Mesenchymal stem cell (in vitro differentiated cells and primary cell): ENCODE results near the gene MPPED2.

Experiments used
- DNase-seq: peaks from one replicate; pipeline ENCODE4 v3.0.0-alpha.2; 2013
- H2AFZ ChIP-seq: one replicate; pipeline ENCODE4 v1.6.1; 2013; ENCODE audit warnings: low read depth, mild to moderate bottlenecking, control low read depth, inconsistent platforms, low read length, moderate library complexity
- H2AK5ac ChIP-seq: 2 replicates; pipeline ENCODE4 v1.6.1; 2013; ENCODE audit warnings: low read length, moderate library complexity, mild to moderate bottlenecking, inconsistent platforms; ENCODE audit not compliant: severe bottlenecking
- H2BK120ac ChIP-seq: one replicate; pipeline ENCODE4 v1.6.1; 2013; ENCODE audit warnings: low read depth, mild to moderate bottlenecking, inconsistent platforms, low read length, moderate library complexity
- H2BK12ac ChIP-seq, 2 experiments: one replicate each; pipeline ENCODE4 v1.6.1; 2013; ENCODE audit warnings: inconsistent platforms in 2 of 2, low read length in 2 of 2, mild to moderate bottlenecking in 2 of 2, moderate library complexity in 2 of 2, control low read depth in 1 of 2
- H2BK15ac ChIP-seq: one replicate; pipeline ENCODE4 v1.6.1; 2013; ENCODE audit warnings: mild to moderate bottlenecking, low read depth, inconsistent platforms; ENCODE audit not compliant: poor library complexity, severe bottlenecking
- H2BK5ac ChIP-seq: 2 replicates; pipeline ENCODE4 v1.6.1; 2013; ENCODE audit warnings: low read depth, mild to moderate bottlenecking, low read length, control low read depth, inconsistent platforms; ENCODE audit not compliant: poor library complexity, severe bottlenecking
- H3K14ac ChIP-seq, 2 experiments: one replicate each; pipeline ENCODE4 v1.6.1; 2013; ENCODE audit warnings: inconsistent platforms in 2 of 2, low read length in 2 of 2, control low read depth in 1 of 2, mild to moderate bottlenecking in 1 of 2, moderate library complexity in 1 of 2
- H3K18ac ChIP-seq, 2 experiments: one replicate each; pipeline ENCODE4 v1.6.1; 2013; ENCODE audit warnings: inconsistent platforms in 2 of 2, low read length in 2 of 2, control low read depth in 1 of 2, low read depth in 1 of 2, mild to moderate bottlenecking in 1 of 2
- H3K23ac ChIP-seq, 2 experiments: one replicate each; pipeline ENCODE4 v1.6.1; 2013; ENCODE audit warnings: inconsistent platforms in 2 of 2, low read length in 2 of 2, mild to moderate bottlenecking in 2 of 2, moderate library complexity in 2 of 2, control low read depth in 1 of 2
- H3K27ac ChIP-seq: 2 replicates; pipeline ENCODE4 v1.5.1; 2013; ENCODE audit warnings: mild to moderate bottlenecking, moderate library complexity, low read length, control low read depth, inconsistent platforms; ENCODE audit not compliant: poor library complexity, severe bottlenecking
- H3K27me3 ChIP-seq, 2 experiments: 2 replicates each; pipeline versions ENCODE4 v1.6.1 to v1.7.0; 2013; ENCODE audit warnings: low read length in 2 of 2, mild to moderate bottlenecking in 2 of 2, moderate library complexity in 2 of 2, control low read depth in 1 of 2, inconsistent platforms in 1 of 2; ENCODE audit not compliant: control insufficient read depth in 1 of 2, insufficient read depth in 1 of 2
- H3K36me3 ChIP-seq, 2 experiments: 2 replicates each; pipeline versions ENCODE4 v1.6.1 to v1.7.0; 2013; ENCODE audit warnings: low read length in 2 of 2, control low read depth in 1 of 2, inconsistent platforms in 1 of 2, low read depth in 1 of 2, mild to moderate bottlenecking in 1 of 2; ENCODE audit not compliant: insufficient read depth in 2 of 2, control insufficient read depth in 1 of 2
- H3K4ac ChIP-seq, 2 experiments: one replicate each; pipeline ENCODE4 v1.6.1; 2013; ENCODE audit warnings: inconsistent platforms in 2 of 2, low read length in 2 of 2, mild to moderate bottlenecking in 2 of 2, moderate library complexity in 2 of 2, control low read depth in 1 of 2, low read depth in 1 of 2
- H3K4me1 ChIP-seq: 2 replicates; pipeline ENCODE4 v1.6.1; 2013; ENCODE audit warnings: low read depth, low read length, control low read depth; ENCODE audit not compliant: control insufficient read depth, insufficient read depth
- H3K4me2 ChIP-seq: 2 replicates; pipeline ENCODE4 v1.6.1; 2013; ENCODE audit warnings: low read length, mild to moderate bottlenecking, inconsistent platforms; ENCODE audit not compliant: poor library complexity, severe bottlenecking
- H3K4me3 ChIP-seq, 2 experiments: 2 replicates each; pipeline versions ENCODE4 v1.5.1 to v1.7.0; 2013; ENCODE audit warnings: low read length in 2 of 2, mild to moderate bottlenecking in 2 of 2, control low read depth in 1 of 2, low read depth in 1 of 2; ENCODE audit not compliant: insufficient read depth in 1 of 2
- H3K79me1 ChIP-seq: replicated peaks from 2 replicates; pipeline ENCODE4 v1.6.1; 2013; ENCODE audit warnings: mild to moderate bottlenecking, control low read depth, low read length, inconsistent platforms; ENCODE audit not compliant: poor library complexity, severe bottlenecking
- H3K9ac ChIP-seq: 2 replicates; pipeline ENCODE4 v1.7.0; 2013; ENCODE audit warnings: mild to moderate bottlenecking, low read length, moderate library complexity
- H3K9me3 ChIP-seq: 2 replicates; pipeline ENCODE4 v1.7.0; 2013; ENCODE audit warnings: mild to moderate bottlenecking, low read length; ENCODE audit not compliant: control insufficient read depth
- H4K8ac ChIP-seq: one replicate; pipeline ENCODE4 v1.6.1; 2013; ENCODE audit warnings: inconsistent platforms, mild to moderate bottlenecking, low read length, moderate library complexity
- H4K91ac ChIP-seq: one replicate; pipeline ENCODE4 v1.6.1; 2013; ENCODE audit warnings: mild to moderate bottlenecking, low read length, inconsistent platforms
- WGBS: methylation state at CpG from one replicate; pipeline ENCODE4 v1.1.7; 2013; ENCODE audit warnings: mixed read lengths; 5-methylcytosine and 5-hydroxymethylcytosine counted together

Gene MPPED2

GRCh38 chr11:30392221-30392784, 193.8 kb downstream of the MPPED2 start:
- DNase-seq: no peak
- Histone ChIP-seq H3K27ac (no peak overlapping the region), H2BK12ac (no peak overlapping the region), H3K4me2 (no peak overlapping the region), H3K9ac (no peak overlapping the region), H3K36me3 (no peaks in the 10 kb centered on the region), H4K8ac (no peak overlapping the region), H3K14ac (no peak overlapping the region), H3K79me1 (no peaks in the 10 kb centered on the region), H2AFZ (no peak overlapping the region), H2BK120ac (no peak overlapping the region), H3K23ac (no peak overlapping the region), H3K4ac (no peak overlapping the region), H4K91ac (no peak overlapping the region), H3K18ac (no peak overlapping the region), H3K4me3 (no peak overlapping the region), H2BK15ac (no peak overlapping the region), H3K9me3 (no peaks in the 10 kb centered on the region), H3K4me1 (no peaks in the 10 kb centered on the region), H2AK5ac (no peak overlapping the region), H2BK5ac (no peak overlapping the region), H3K27me3 (no peaks in the 10 kb centered on the region)
- 40% methylated on average over 5 of the region's 5 CpGs for WGBS

DNA sequence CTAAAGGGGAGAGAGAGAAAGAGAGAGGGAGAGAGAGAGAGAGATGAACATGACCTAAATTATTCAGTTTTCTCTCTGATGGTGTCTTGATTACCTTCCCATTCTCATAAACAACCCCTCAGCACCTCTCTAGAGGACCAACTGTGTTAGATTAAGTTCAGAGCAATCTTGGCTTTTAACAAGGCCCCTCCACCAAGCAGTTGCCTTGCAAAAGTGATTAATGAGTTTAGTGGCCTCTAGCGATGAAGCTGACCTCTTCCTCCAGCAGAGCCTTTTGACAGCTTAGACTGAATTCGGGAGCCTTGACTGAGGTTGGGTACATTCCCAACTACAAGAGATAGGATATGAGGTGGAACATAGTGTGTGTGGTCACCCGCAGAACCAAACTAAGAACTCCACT, 197.2 kb downstream of the MPPED2 start:
- no peak overlapping the region for H4K8ac ChIP-seq
- no peak overlapping the region for H2AFZ ChIP-seq
- H3K4me1 ChIP-seq: no peaks in the 10 kb centered on the region
- H3K18ac ChIP-seq: no peak overlapping the region
- no peak overlapping the region for H2BK5ac ChIP-seq
- no peak overlapping the region for H3K27ac ChIP-seq
- no peak overlapping the region for H2BK12ac ChIP-seq
- no peak overlapping the region for H2AK5ac ChIP-seq
- H3K23ac ChIP-seq: no peak overlapping the region
- no peak overlapping the region for H3K4ac ChIP-seq
- no peak overlapping the region for H2BK120ac ChIP-seq
- no peaks in the 10 kb centered on the region for H3K79me1 ChIP-seq
- no peaks in the 10 kb centered on the region for H3K36me3 ChIP-seq
- H3K27me3 ChIP-seq: no peaks in the 10 kb centered on the region
- H3K4me3 ChIP-seq: no peak overlapping the region
- no peaks in the 10 kb centered on the region for H3K9me3 ChIP-seq
- H3K9ac ChIP-seq: no peak overlapping the region
- no peak overlapping the region for H4K91ac ChIP-seq
- 68% methylated on average over 3 of the region's 3 CpGs for WGBS
- no peak for DNase-seq
- H3K4me2 ChIP-seq: no peak overlapping the region
- no peak overlapping the region for H3K14ac ChIP-seq
- H2BK15ac ChIP-seq: no peak overlapping the region

DNA sequence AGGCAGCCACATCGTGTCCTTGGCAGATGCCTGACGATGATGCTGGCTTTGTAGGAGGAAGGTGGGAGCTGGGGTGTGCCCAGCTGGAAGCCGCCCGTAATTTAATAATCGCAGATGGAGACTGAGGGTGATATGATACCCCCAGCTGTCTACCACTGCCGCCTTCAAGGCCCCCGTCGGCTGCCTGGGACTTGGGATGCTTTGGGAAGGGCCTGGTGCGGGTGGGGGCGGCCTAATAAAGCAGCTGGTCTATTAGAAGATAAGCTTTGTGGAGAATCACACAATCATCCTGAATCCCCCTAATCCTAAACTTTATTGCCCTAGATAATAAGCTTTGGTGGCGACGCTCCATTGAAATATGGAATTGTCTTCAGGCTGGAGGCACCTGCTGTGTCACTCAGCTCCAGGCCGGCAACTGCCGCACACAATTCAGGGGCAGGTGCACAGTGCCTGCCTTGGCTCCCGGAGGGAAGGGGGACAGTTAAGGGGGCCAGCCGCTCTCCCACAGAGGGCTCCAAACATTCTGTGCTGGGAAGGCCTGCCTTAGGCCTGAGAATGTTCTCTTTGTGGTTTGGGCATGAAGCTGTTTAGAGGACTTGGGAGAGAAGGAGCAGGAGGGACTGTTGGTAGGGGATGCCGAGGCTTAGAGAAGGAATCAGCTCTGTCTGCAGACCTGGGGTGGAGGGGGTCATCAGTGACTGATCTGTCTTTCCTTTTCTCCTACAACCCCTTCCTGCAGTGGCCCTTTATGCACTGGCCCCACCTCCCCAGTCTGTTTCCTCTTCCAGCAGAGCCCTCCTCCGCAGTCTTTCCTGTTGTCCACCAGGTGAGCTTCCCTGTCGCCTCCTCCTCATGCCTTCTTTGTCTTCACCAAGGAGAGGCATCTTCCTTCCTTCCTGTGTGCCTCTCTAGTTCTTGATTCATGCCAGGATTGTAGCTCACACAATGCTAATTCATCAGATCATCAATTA, 198.0 kb downstream of the MPPED2 start:
- Histone ChIP-seq H4K8ac (no peak overlapping the region), H3K79me1 (no peaks in the 10 kb centered on the region), H2BK120ac (no peak overlapping the region), H2BK5ac (no peak overlapping the region), H3K23ac (no peak overlapping the region), H3K36me3 (no peaks in the 10 kb centered on the region), H2AFZ (no peak overlapping the region), H2AK5ac (no peak overlapping the region), H3K4ac (no peak overlapping the region), H3K18ac (no peak overlapping the region), H3K4me2 (no peak overlapping the region), H3K27me3 (no peaks in the 10 kb centered on the region), H3K9ac (no peak overlapping the region), H4K91ac (no peak overlapping the region), H2BK12ac (no peak overlapping the region), H2BK15ac (no peak overlapping the region), H3K14ac (no peak overlapping the region), H3K27ac (no peak overlapping the region), H3K4me3 (no peak overlapping the region), H3K4me1 (no peaks in the 10 kb centered on the region), H3K9me3 (no peaks in the 10 kb centered on the region)
- DNase-seq: no peak
- WGBS: 85% methylated on average over 18 of the region's 19 CpGs

- Histone ChIP-seq H3K9ac (no peak overlapping the region), H3K4ac (no peak overlapping the region), H3K14ac (no peak overlapping the region), H3K27me3 (no peaks in the 10 kb centered on the region), H2BK5ac (no peak overlapping the region), H3K23ac (no peak overlapping the region), H3K36me3 (no peaks in the 10 kb centered on the region), H3K79me1 (no peaks in the 10 kb centered on the region), H4K91ac (no peak overlapping the region), H2BK12ac (no peak overlapping the region), H2AFZ (no peak overlapping the region), H3K9me3 (no peaks in the 10 kb centered on the region), H3K18ac (no peak overlapping the region), H2BK15ac (no peak overlapping the region), H3K4me3 (no peak overlapping the region), H2BK120ac (no peak overlapping the region), H2AK5ac (no peak overlapping the region), H3K4me1 (no peaks in the 10 kb centered on the region), H3K27ac (no peak overlapping the region), H3K4me2 (no peak overlapping the region), H4K8ac (no peak overlapping the region)
- 62% methylated on average over 2 of the region's 2 CpGs for WGBS
- DNase-seq: no peak
These were observed 204.3 kb downstream of the MPPED2 start for GRCh38 chr11:30381879-30382278.
